HEK293T (cell line): ENCODE measurements around the gene SUGCT.

ENCODE experiments used
- CTCF ChIA-PET: fragments of 350-600 bp; formaldehyde crosslinking; extraction: SDS; loops from one replicate; lab custom pipeline; 2021; ENCODE audit warnings: antibody characterized with exemption, inconsistent platforms; lab: Yijun Ruan, JAX
- POLR2A ChIA-PET: fragments of 350-600 bp; formaldehyde crosslinking; extraction: SDS; loops from one replicate; lab custom pipeline; 2020; ENCODE audit warnings: antibody characterized with exemption, inconsistent platforms; lab: Yijun Ruan, JAX
- DNase-seq: peaks from one replicate; pipeline ENCODE4 v3.0.0; 2012; ENCODE audit warnings: mixed read lengths; ENCODE audit errors: extremely low spot score
- ARNT ChIP-seq: fragments of 450-650 bp; IDR thresholded peaks from 2 replicates; pipeline ENCODE4 v1.6.1; 2017; ENCODE audit warnings: mild to moderate bottlenecking
- BHLHE40 ChIP-seq: fragments of 450-650 bp; IDR thresholded peaks from 2 replicates; pipeline ENCODE4 v1.6.1; 2016; ENCODE audit warnings: mild to moderate bottlenecking, moderate library complexity, borderline replicate concordance
- CTBP1 ChIP-seq: fragments of 450-650 bp; IDR thresholded peaks from 2 replicates; pipeline ENCODE4 v1.6.1; 2016; ENCODE audit warnings: borderline replicate concordance
- ELF4 ChIP-seq: fragments of 450-650 bp; IDR thresholded peaks from 2 replicates; pipeline ENCODE4 v1.6.1; 2017; ENCODE audit warnings: antibody characterized with exemption
- FOXA1 ChIP-seq: fragments of 450-650 bp; IDR thresholded peaks from 2 replicates; pipeline ENCODE4 v1.6.1; 2016; ENCODE audit warnings: mild to moderate bottlenecking
- FOXK2 ChIP-seq: fragments of 450-650 bp; IDR thresholded peaks from 2 replicates; pipeline ENCODE4 v1.6.1; 2016; ENCODE audit warnings: mild to moderate bottlenecking
- FOXM1 ChIP-seq: fragments of 450-650 bp; IDR thresholded peaks from 2 replicates; pipeline ENCODE4 v1.6.1; 2017; ENCODE audit warnings: mild to moderate bottlenecking, borderline replicate concordance
- HDGF ChIP-seq: fragments of 450-650 bp; IDR thresholded peaks from 2 replicates; pipeline ENCODE4 v1.6.1; 2017; ENCODE audit warnings: antibody characterized with exemption, borderline replicate concordance
- L3MBTL2 ChIP-seq: fragments of 450-650 bp; conservative IDR thresholded peaks from 2 replicates; pipeline ENCODE4 v1.6.1; 2016; ENCODE audit warnings: mild to moderate bottlenecking
- LEF1 ChIP-seq: fragments of 450-650 bp; IDR thresholded peaks from 2 replicates; pipeline ENCODE4 v1.6.1; 2017; ENCODE audit warnings: mild to moderate bottlenecking, borderline replicate concordance
- NFRKB ChIP-seq: fragments of 450-650 bp; IDR thresholded peaks from 2 replicates; pipeline ENCODE4 v1.6.1; 2016; ENCODE audit warnings: mild to moderate bottlenecking, moderate library complexity
- PKNOX1 ChIP-seq: fragments of 450-650 bp; IDR thresholded peaks from 2 replicates; pipeline ENCODE4 v1.6.1; 2016
- SP1 ChIP-seq: fragments of 450-650 bp; IDR thresholded peaks from 2 replicates; pipeline ENCODE4 v1.6.1; 2017
- SUZ12 ChIP-seq: fragments of 450-650 bp; IDR thresholded peaks from 2 replicates; pipeline ENCODE4 v1.6.1; 2016; ENCODE audit warnings: mild to moderate bottlenecking
- TARDBP ChIP-seq: fragments of 450-650 bp; IDR thresholded peaks from 2 replicates; pipeline ENCODE4 v1.6.1; 2016
- ZNF384 ChIP-seq: fragments of 450-650 bp; IDR thresholded peaks from 2 replicates; pipeline ENCODE4 v1.6.1; 2016

Gene SUGCT

GRCh38 chr7:40658729-40659128 is 523.9 kb downstream of the SUGCT start:
- TF ChIP-seq ELF4 (no peak), HDGF (no peak), BHLHE40 (no peak), NFRKB (no peak), PKNOX1 (no peak), SP1 (no peak), ARNT (no peak), TARDBP (no peak), ZNF384 (no peak), FOXM1 (no peak), SUZ12 (no peak), FOXK2 (no peak), CTBP1 (no peak), LEF1 (no peak), FOXA1 (no peak), L3MBTL2 (no peak)
- CTCF ChIA-PET: no interaction called here
- POLR2A ChIA-PET: no interaction called here
- DNase-seq: no peak

- POLR2A ChIA-PET: no interaction called here
- CTCF ChIA-PET: no interaction called here
- no peak for DNase-seq
- TF ChIP-seq LEF1 (no peak), PKNOX1 (no peak), ARNT (no peak), SUZ12 (no peak), FOXA1 (no peak)
These were observed 524.4 kb downstream of the SUGCT start for GRCh38 chr7:40659231-40659630.

- DNase-seq: no peak
- ChIA-PET POLR2A (no interaction called here), CTCF (no interaction called here)
- TF ChIP-seq FOXA1 (no peak), ELF4 (no peak), FOXM1 (no peak), SP1 (no peak), BHLHE40 (no peak), CTBP1 (no peak), L3MBTL2 (no peak), HDGF (no peak), LEF1 (no peak), SUZ12 (no peak), TARDBP (no peak)
These were observed 538.5 kb downstream of the SUGCT start for GRCh38 chr7:40673285-40673684.

- POLR2A ChIA-PET: no interaction called here
- TF ChIP-seq TARDBP: no peak
- TF ChIP-seq ZNF384: no peak
- no peak for TF ChIP-seq NFRKB
- no peak for TF ChIP-seq HDGF
- no peak for TF ChIP-seq FOXA1
- no peak for TF ChIP-seq FOXM1
- no peak for TF ChIP-seq L3MBTL2
- TF ChIP-seq ELF4: no peak
- no peak for TF ChIP-seq SUZ12
- TF ChIP-seq PKNOX1: no peak
- no peak for TF ChIP-seq SP1
- no peak for TF ChIP-seq FOXK2
- TF ChIP-seq ARNT: no peak
- TF ChIP-seq BHLHE40: no peak
- no peak for TF ChIP-seq CTBP1
- TF ChIP-seq LEF1: no peak
- no peak for DNase-seq
- CTCF ChIA-PET: no interaction called here
These were observed 539.5 kb downstream of the SUGCT start for GRCh38 chr7:40674316-40674715.

- no peak for TF ChIP-seq ARNT
- TF ChIP-seq FOXM1: no peak
- no peak for TF ChIP-seq L3MBTL2
- POLR2A ChIA-PET: no interaction called here
- no peak for DNase-seq
- CTCF ChIA-PET: no interaction called here
These were observed 540.9 kb downstream of the SUGCT start for GRCh38 chr7:40675741-40676140.

- ChIA-PET POLR2A (no interaction called here), CTCF (no interaction called here)
- TF ChIP-seq ARNT (no peak), HDGF (no peak), L3MBTL2 (no peak), BHLHE40 (no peak), FOXA1 (no peak), SP1 (no peak), FOXM1 (no peak), ZNF384 (no peak), SUZ12 (no peak), PKNOX1 (no peak), NFRKB (no peak), CTBP1 (no peak), ELF4 (no peak), TARDBP (no peak), FOXK2 (no peak), LEF1 (no peak)
- DNase-seq: no peak
These were observed 541.4 kb downstream of the SUGCT start for GRCh38 chr7:40676221-40676620.
